Ascending aorta (tissue), 2 donors: Measurements from ENCODE around the gene TYMP. TPM values are rescaled to one million over a fixed set of nuclear protein-coding genes. Genes with fewer than 3 reads are reported as not detected.
"Not testable (repeated sequence)": the region's sequence is repeated elsewhere in the genome, so short reads cannot be mapped to it uniquely, and the experiment has no call there.

ENCODE experiments used
- DNase-seq, 2 donors: peaks; one replicate each; pipeline ENCODE4 v3.0.0-alpha.2; 2019; ENCODE audit warnings: low spot score in 2 of 2
- H3K27ac ChIP-seq, 2 donors: fragments of 200-600 bp; sonication (generic); one replicate each; pipeline ENCODE4 v1.5.1; 2016 to 2017; ENCODE audit warnings: mild to moderate bottlenecking in 1 of 2
- H3K27me3 ChIP-seq: fragments of 200-600 bp; sonication (generic); one replicate; pipeline ENCODE4 v1.5.1; 2017
- H3K36me3 ChIP-seq, 2 donors: fragments of 200-600 bp; sonication (generic); one replicate each; pipeline ENCODE4 v1.5.1; 2016
- H3K4me1 ChIP-seq, 2 donors: fragments of 200-600 bp; sonication (generic); one replicate each; pipeline ENCODE4 v1.5.1; 2016 to 2017; ENCODE audit warnings: mild to moderate bottlenecking in 1 of 2
- H3K4me3 ChIP-seq, 2 donors: fragments of 200-600 bp; sonication (generic); one replicate each; pipeline ENCODE4 v1.5.1; 2016 to 2017; ENCODE audit warnings: mild to moderate bottlenecking in 1 of 2
- H3K9me3 ChIP-seq, 2 donors: fragments of 200-600 bp; sonication (generic); one replicate each; pipeline ENCODE4 v1.5.1; 2016
- CTCF ChIP-seq, 3 experiments: fragments of 200-600 bp in 2 of 3; fragments of 450-650 bp in 1 of 3; sonication (generic) in 2 of 3; IDR thresholded peaks; one replicate each; pipeline ENCODE4 v1.5.1; 2016 to 2019; ENCODE audit warnings: antibody characterized with exemption in 3 of 3, mild to moderate bottlenecking in 1 of 3, moderate library complexity in 1 of 3
- intact Hi-C: fragments of 100-400 bp; cut with DNase I; formaldehyde crosslinking; loops from one replicate; pipeline ENCODE4 v1.15.1; 2023
- total RNA-seq: library from RNA; depleted of rRNA; stranded (reverse); fragments of >200 nt; gene quantifications from one replicate; pipeline ENCODE4 v1.1.0, GENCODE V29; 2016

The TYMP gene
- total RNA-seq, 1 donor from 2014 or later = 150 TPM

GRCh38 chr22:50523458-50523805 is 6.4 kb downstream of the TYMP start:
- H3K4me3 ChIP-seq = no peak overlapping the region
- H3K27me3 ChIP-seq = no peaks in the 10 kb centered on the region
- peaks cover 6 to 16% of the 10 kb centered on the region in 2 donors for H3K4me1 ChIP-seq
- H3K9me3 ChIP-seq = no peaks in the 10 kb centered on the region
- no peak for TF ChIP-seq CTCF (IDR thresholded peaks at IDR 0.05)
- H3K36me3 ChIP-seq = peaks cover 27 to 48% of the 10 kb centered on the region in 2 donors
- no peak for DNase-seq
- H3K27ac ChIP-seq = no peak overlapping the region
- intact Hi-C loops = no loop called here

GRCh38 chr22:50522806-50523438 is 6.9 kb downstream of the TYMP start:
- no peaks in the 10 kb centered on the region for H3K27me3 ChIP-seq
- no peak for TF ChIP-seq CTCF (IDR thresholded peaks at IDR 0.05)
- no peaks in the 10 kb centered on the region for H3K9me3 ChIP-seq
- no peak overlapping the region for H3K4me3 ChIP-seq
- H3K27ac ChIP-seq = no peak overlapping the region
- intact Hi-C loops = no loop called here
- H3K4me1 ChIP-seq = peaks cover 6 to 16% of the 10 kb centered on the region in 2 donors
- peaks cover 32 to 53% of the 10 kb centered on the region in 2 donors for H3K36me3 ChIP-seq
- DNase-seq = no peak

GRCh38 chr22:50522208-50522805 is 7.5 kb downstream of the TYMP start:
- TF ChIP-seq CTCF (IDR thresholded peaks at IDR 0.05) = no peak
- H3K27me3 ChIP-seq = no peaks in the 10 kb centered on the region
- peaks cover 6 to 16% of the 10 kb centered on the region in 2 donors for H3K4me1 ChIP-seq
- peaks cover 38 to 59% of the 10 kb centered on the region in 2 donors for H3K36me3 ChIP-seq
- DNase-seq = no peak
- H3K27ac ChIP-seq = no peak overlapping the region
- H3K4me3 ChIP-seq = no peak overlapping the region
- H3K9me3 ChIP-seq = no peaks in the 10 kb centered on the region
- intact Hi-C loops = no loop called here

- Histone ChIP-seq H3K36me3 (peaks cover 44 to 64% of the 10 kb centered on the region in 2 donors), H3K27me3 (no peaks in the 10 kb centered on the region), H3K27ac (no peak overlapping the region), H3K9me3 (no peaks in the 10 kb centered on the region), H3K4me1 (peaks cover 6 to 14% of the 10 kb centered on the region in 2 donors), H3K4me3 (no peak overlapping the region)
- intact Hi-C loops = no loop called here
- no peak for DNase-seq
- no peak for TF ChIP-seq CTCF (IDR thresholded peaks at IDR 0.05)
These were observed 8.1 kb downstream of the TYMP start for GRCh38 chr22:50521710-50522109.

GRCh38 chr22:50520826-50521453 is 8.9 kb downstream of the TYMP start:
- Histone ChIP-seq H3K9me3 (no peaks in the 10 kb centered on the region), H3K36me3 (peaks cover 46 to 72% of the 10 kb centered on the region in 2 donors), H3K27me3 (no peaks in the 10 kb centered on the region), H3K4me3 (no peak overlapping the region), H3K27ac (no peak overlapping the region), H3K4me1 (peaks cover 0 to 10% of the 10 kb centered on the region in 2 donors)
- no peak for DNase-seq
- no peak for TF ChIP-seq CTCF (IDR thresholded peaks at IDR 0.05)
- intact Hi-C loops = no loop called here

- H3K27me3 ChIP-seq, intact Hi-C loops, H3K9me3 ChIP-seq, DNase-seq, H3K27ac ChIP-seq, H3K4me3 ChIP-seq: not testable (repeated sequence)
- Histone ChIP-seq H3K36me3 (peaks cover 46 to 74% of the 10 kb centered on the region in 2 donors), H3K4me1 (peaks cover 0 to 10% of the 10 kb centered on the region in 2 donors)
These were observed 9.6 kb downstream of the TYMP start for GRCh38 chr22:50520184-50520583.
